Trophoblast cell (in vitro differentiated cells and primary cell): ENCODE data around the gene USP47.

Experiments
- DNase-seq, 2 donors: peaks; one replicate each; pipeline ENCODE4 v3.0.0-alpha.2; 2016
- H2AFZ ChIP-seq: 2 replicates; pipeline ENCODE4 v1.6.1; 2013; ENCODE audit warnings: low read length, moderate library complexity, mild to moderate bottlenecking; ENCODE audit not compliant: insufficient read depth, poor library complexity
- H2AK5ac ChIP-seq: 2 replicates; pipeline ENCODE4 v1.6.1; 2013; ENCODE audit warnings: mild to moderate bottlenecking, low read length
- H2BK120ac ChIP-seq: 2 replicates; pipeline ENCODE4 v1.6.1; 2013; ENCODE audit warnings: low read length, mild to moderate bottlenecking, moderate library complexity; ENCODE audit not compliant: insufficient read depth, poor library complexity
- H2BK12ac ChIP-seq: 2 replicates; pipeline ENCODE4 v1.6.1; 2013; ENCODE audit warnings: mild to moderate bottlenecking, low read length, moderate library complexity
- H2BK5ac ChIP-seq: 2 replicates; pipeline ENCODE4 v1.6.1; 2013; ENCODE audit warnings: low read length, low read depth, moderate library complexity, mild to moderate bottlenecking; ENCODE audit not compliant: poor library complexity
- H3K14ac ChIP-seq: 2 replicates; pipeline ENCODE4 v1.6.1; 2013; ENCODE audit warnings: mild to moderate bottlenecking, low read length
- H3K18ac ChIP-seq: 2 replicates; pipeline ENCODE4 v1.6.1; 2013; ENCODE audit warnings: mild to moderate bottlenecking, low read length
- H3K23ac ChIP-seq: 2 replicates; pipeline ENCODE4 v1.6.1; 2013; ENCODE audit warnings: low read length
- H3K27ac ChIP-seq: 2 replicates; pipeline ENCODE4 v1.5.1; 2013; ENCODE audit warnings: low read depth, mild to moderate bottlenecking, inconsistent platforms, low read length, moderate library complexity
- H3K27me3 ChIP-seq: 2 replicates; pipeline ENCODE4 v1.6.1; 2013; ENCODE audit warnings: inconsistent platforms, mild to moderate bottlenecking, low read length, moderate library complexity; ENCODE audit not compliant: insufficient read depth
- H3K36me3 ChIP-seq, 2 experiments: 1 replicate in 1 of 2; 2 replicates in 1 of 2; pipeline ENCODE4 v1.6.1; 2013; ENCODE audit warnings: low read length in 2 of 2, mild to moderate bottlenecking in 2 of 2, moderate library complexity in 1 of 2; ENCODE audit not compliant: insufficient read depth in 2 of 2, control insufficient read depth in 1 of 2
- H3K4ac ChIP-seq: 2 replicates; pipeline ENCODE4 v1.6.1; 2013; ENCODE audit warnings: low read depth, mild to moderate bottlenecking, low read length, moderate library complexity
- H3K4me1 ChIP-seq, 2 experiments: 1 replicate in 1 of 2; 2 replicates in 1 of 2; pipeline ENCODE4 v1.6.1; 2013; ENCODE audit warnings: low read length in 2 of 2, mild to moderate bottlenecking in 2 of 2, moderate library complexity in 1 of 2; ENCODE audit not compliant: insufficient read depth in 2 of 2, control insufficient read depth in 1 of 2
- H3K4me2 ChIP-seq: 2 replicates; pipeline ENCODE4 v1.6.1; 2013; ENCODE audit warnings: inconsistent platforms, mild to moderate bottlenecking, low read length, moderate library complexity
- H3K4me3 ChIP-seq: 2 replicates; pipeline ENCODE4 v1.5.1; 2013; ENCODE audit warnings: mild to moderate bottlenecking, low read depth, low read length, inconsistent platforms
- H3K79me1 ChIP-seq: one replicate; pipeline ENCODE4 v1.6.1; 2013; ENCODE audit warnings: low read length
- H3K79me2 ChIP-seq: 2 replicates; pipeline ENCODE4 v1.6.1; 2013; ENCODE audit warnings: low read length, mild to moderate bottlenecking; ENCODE audit not compliant: control insufficient read depth, insufficient read depth, poor library complexity
- H3K9ac ChIP-seq: 2 replicates; pipeline ENCODE4 v1.6.1; 2013; ENCODE audit warnings: mild to moderate bottlenecking, low read length
- H3K9me3 ChIP-seq: 2 replicates; pipeline ENCODE4 v1.6.1; 2013; ENCODE audit warnings: low read depth, mild to moderate bottlenecking, control low read depth, inconsistent platforms, low read length; ENCODE audit not compliant: insufficient read depth
- H4K12ac ChIP-seq: 2 replicates; pipeline ENCODE4 v1.6.1; 2013; ENCODE audit warnings: low read depth, mild to moderate bottlenecking, low read length, moderate library complexity
- H4K8ac ChIP-seq: 2 replicates; pipeline ENCODE4 v1.6.1; 2013; ENCODE audit warnings: low read depth, mild to moderate bottlenecking, low read length, moderate library complexity
- H4K91ac ChIP-seq: one replicate; pipeline ENCODE4 v1.6.1; 2013; ENCODE audit warnings: low read depth, mild to moderate bottlenecking, low read length, moderate library complexity
- WGBS: extraction: QIAGEN DNeasy Blood & Tissue Kit; methylation state at CpG from one replicate; pipeline ENCODE4 v1.1.7; 2013; ENCODE audit warnings: missing lambda C conversion rate; ENCODE audit not compliant: insufficient read length, insufficient coverage; ENCODE audit errors: extremely low coverage; 5-methylcytosine and 5-hydroxymethylcytosine counted together

The USP47 gene

GRCh38 chr11:11866203-11866602 is 24.4 kb downstream of the USP47 start:
- H3K79me2 ChIP-seq, result peaks cover 3% of the 10 kb centered on the region
- no peak overlapping the region for H2BK5ac ChIP-seq
- H2BK120ac ChIP-seq, result no peak overlapping the region
- H3K9me3 ChIP-seq, result no peaks in the 10 kb centered on the region
- H3K4me3 ChIP-seq, result no peak overlapping the region
- no peak overlapping the region for H3K18ac ChIP-seq
- H4K12ac ChIP-seq, result no peak overlapping the region
- H2AK5ac ChIP-seq, result no peak overlapping the region
- no peak overlapping the region for H2AFZ ChIP-seq
- H3K23ac ChIP-seq, result peak overlapping the region; percentile 14
- H4K8ac ChIP-seq, result no peak overlapping the region
- no peak for DNase-seq
- H3K4ac ChIP-seq, result peak overlapping the region; percentile 52
- peaks cover 0 to 3% of the 10 kb centered on the region in 2 experiments for H3K36me3 ChIP-seq
- WGBS, result no CpG with 5 or more reads among the region's 1 CpG
- H3K27me3 ChIP-seq, result no peaks in the 10 kb centered on the region
- no peak overlapping the region for H3K4me2 ChIP-seq
- no peak overlapping the region for H4K91ac ChIP-seq
- H2BK12ac ChIP-seq, result no peak overlapping the region
- H3K27ac ChIP-seq, result no peak overlapping the region
- no peaks in the 10 kb centered on the region for H3K79me1 ChIP-seq
- H3K4me1 ChIP-seq, result peaks cover 0 to 2% of the 10 kb centered on the region in 2 experiments
- H3K14ac ChIP-seq, result no peak overlapping the region
- no peak overlapping the region for H3K9ac ChIP-seq

GRCh38 chr11:11867720-11868119 is 25.9 kb downstream of the USP47 start:
- no peak for DNase-seq
- no peaks in the 10 kb centered on the region for H3K27me3 ChIP-seq
- no CpG with 5 or more reads among the region's 1 CpG for WGBS
- peaks cover 0 to 3% of the 10 kb centered on the region in 2 experiments for H3K36me3 ChIP-seq
- H3K23ac ChIP-seq, result no peak overlapping the region
- no peaks in the 10 kb centered on the region for H3K79me1 ChIP-seq
- no peak overlapping the region for H2BK5ac ChIP-seq
- no peak overlapping the region for H3K27ac ChIP-seq
- H3K9me3 ChIP-seq, result no peaks in the 10 kb centered on the region
- no peak overlapping the region for H3K9ac ChIP-seq
- no peak overlapping the region for H3K4me3 ChIP-seq
- H3K18ac ChIP-seq, result no peak overlapping the region
- no peak overlapping the region for H4K8ac ChIP-seq
- no peak overlapping the region for H2AK5ac ChIP-seq
- H3K4me2 ChIP-seq, result no peak overlapping the region
- no peak overlapping the region for H2BK12ac ChIP-seq
- no peak overlapping the region for H4K91ac ChIP-seq
- no peak overlapping the region for H4K12ac ChIP-seq
- no peak overlapping the region for H2AFZ ChIP-seq
- H3K4me1 ChIP-seq, result peaks cover 6 to 10% of the 10 kb centered on the region in 2 experiments
- no peak overlapping the region for H3K4ac ChIP-seq
- no peak overlapping the region for H3K14ac ChIP-seq
- peaks cover 2% of the 10 kb centered on the region for H3K79me2 ChIP-seq
- no peak overlapping the region for H2BK120ac ChIP-seq

- H2BK12ac ChIP-seq, result no peak overlapping the region
- H3K36me3 ChIP-seq, result peaks cover 0 to under 1% of the 10 kb centered on the region in 2 experiments
- H3K4ac ChIP-seq, result no peak overlapping the region
- peak overlapping the region; percentile 24 for H3K4me2 ChIP-seq
- peak; percentile 43 to 59 for DNase-seq
- WGBS, result no CpG with 5 or more reads among the region's 2 CpGs
- peak overlapping the region; percentile 12 for H2BK5ac ChIP-seq
- no peak overlapping the region for H4K12ac ChIP-seq
- no peak overlapping the region for H3K14ac ChIP-seq
- no peak overlapping the region for H2AFZ ChIP-seq
- peak overlapping the region; percentile 48 for H3K23ac ChIP-seq
- H3K27me3 ChIP-seq, result no peaks in the 10 kb centered on the region
- no peak overlapping the region for H3K27ac ChIP-seq
- no peak overlapping the region for H3K18ac ChIP-seq
- no peak overlapping the region for H3K9ac ChIP-seq
- H3K4me3 ChIP-seq, result peak overlapping the region; percentile 15
- no peak overlapping the region for H4K91ac ChIP-seq
- H4K8ac ChIP-seq, result no peak overlapping the region
- H2AK5ac ChIP-seq, result no peak overlapping the region
- no peak overlapping the region for H2BK120ac ChIP-seq
- no peaks in the 10 kb centered on the region for H3K79me1 ChIP-seq
- H3K9me3 ChIP-seq, result no peaks in the 10 kb centered on the region
- peaks cover 6 to 10% of the 10 kb centered on the region in 2 experiments for H3K4me1 ChIP-seq
- H3K79me2 ChIP-seq, result peaks cover under 1% of the 10 kb centered on the region
Observed at GRCh38 chr11:11871991-11872401, 30.2 kb downstream of the USP47 start.

GRCh38 chr11:11876458-11876857 is 34.7 kb downstream of the USP47 start:
- no peak overlapping the region for H3K23ac ChIP-seq
- H3K14ac ChIP-seq, result no peak overlapping the region
- H3K18ac ChIP-seq, result peak overlapping the region; percentile 10
- H2BK12ac ChIP-seq, result no peak overlapping the region
- H2AK5ac ChIP-seq, result no peak overlapping the region
- no peak overlapping the region for H4K12ac ChIP-seq
- H4K91ac ChIP-seq, result no peak overlapping the region
- peaks cover 4 to 12% of the 10 kb centered on the region in 2 experiments for H3K4me1 ChIP-seq
- no peaks in the 10 kb centered on the region for H3K79me1 ChIP-seq
- no peaks in the 10 kb centered on the region for H3K9me3 ChIP-seq
- H2BK120ac ChIP-seq, result no peak overlapping the region
- H3K4me2 ChIP-seq, result no peak overlapping the region
- no CpG with 5 or more reads among the region's 2 CpGs for WGBS
- H3K9ac ChIP-seq, result no peak overlapping the region
- H2BK5ac ChIP-seq, result no peak overlapping the region
- no peaks in the 10 kb centered on the region for H3K36me3 ChIP-seq
- no peak overlapping the region for H3K4ac ChIP-seq
- H3K4me3 ChIP-seq, result no peak overlapping the region
- no peak overlapping the region for H4K8ac ChIP-seq
- DNase-seq, result peak; percentile 1 to 31
- peaks cover 2% of the 10 kb centered on the region for H3K79me2 ChIP-seq
- no peak overlapping the region for H3K27ac ChIP-seq
- no peak overlapping the region for H2AFZ ChIP-seq
- no peaks in the 10 kb centered on the region for H3K27me3 ChIP-seq
